GM12891 (cell line): Measurements from ENCODE around the gene MCHR1.

Experiments used
- PAX5 ChIP-seq: IDR thresholded peaks from 2 replicates; pipeline ENCODE4 v1.6.1; 2011; ENCODE audit warnings: low read length, moderate library complexity, mild to moderate bottlenecking; ENCODE audit not compliant: insufficient read depth, severe bottlenecking
- POLR2A ChIP-seq: IDR thresholded peaks from 2 replicates; pipeline ENCODE4 v1.6.1; 2011; ENCODE audit warnings: low read depth, low read length, control low read depth
- POLR2AphosphoS5 ChIP-seq: IDR thresholded peaks from 2 replicates; pipeline ENCODE4 v1.6.1; 2011; ENCODE audit warnings: low read depth, low read length, control low read depth
- POU2F2 ChIP-seq: IDR thresholded peaks from 2 replicates; pipeline ENCODE4 v1.6.1; 2011; ENCODE audit warnings: low read depth, mild to moderate bottlenecking, control low read depth, low read length, moderate library complexity
- SPI1 ChIP-seq: IDR thresholded peaks from 2 replicates; pipeline ENCODE4 v1.6.1; 2011; ENCODE audit warnings: low read depth, low read length, control low read depth
- TAF1 ChIP-seq: IDR thresholded peaks from 2 replicates; pipeline ENCODE4 v1.6.1; 2011; ENCODE audit warnings: low read depth, low read length, control low read depth

DNA sequence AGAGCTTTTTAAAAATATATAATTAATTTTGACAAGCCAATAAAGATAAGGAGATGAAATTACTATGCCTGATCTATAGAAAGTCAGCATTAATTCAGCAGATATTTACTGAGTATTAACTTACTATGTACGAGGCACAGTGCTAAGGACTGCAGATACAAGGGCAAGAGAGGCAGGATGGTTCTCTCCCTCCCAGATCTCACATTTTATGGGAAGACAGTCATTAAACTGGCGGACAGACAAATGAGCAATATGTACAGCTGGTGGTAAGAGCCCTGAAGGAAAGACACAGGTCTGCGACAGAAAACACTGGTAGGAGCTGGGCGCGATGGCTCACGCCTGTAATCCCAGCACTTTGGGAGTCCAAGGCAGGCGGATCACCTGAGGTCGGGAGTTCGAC, 36.8 kb downstream of the MCHR1 start:
- TF ChIP-seq POLR2A = no peak
- TF ChIP-seq SPI1 = no peak
- no peak for TF ChIP-seq TAF1
- no peak for TF ChIP-seq POLR2AphosphoS5
- no peak for TF ChIP-seq PAX5
- TF ChIP-seq POU2F2 = no peak
